ENCODE measurements around the gene MUC5AC. TPM values are rescaled to one million over a fixed set of nuclear protein-coding genes. Genes with fewer than 3 reads are reported as not detected.

MUC5AC gene
- total RNA-seq, 1 donor from 2014 or later: not detected

GRCh38 chr11:1193326-1194230, 35.8 kb downstream of the MUC5AC start:
- DNase-seq (ENCODE audit: low read depth): no peak
- no peak for TF ChIP-seq CTCF (conservative IDR thresholded peaks at IDR 0.05; ENCODE audit: low read depth, low read length)
- no peak overlapping the region for H3K4me3 ChIP-seq (ENCODE audit: low read depth, low read length)

GRCh38 chr11:1194231-1194976, 36.7 kb downstream of the MUC5AC start:
- H3K4me3 ChIP-seq (ENCODE audit: low read depth, low read length): no peak overlapping the region
- no peak for TF ChIP-seq CTCF (conservative IDR thresholded peaks at IDR 0.05; ENCODE audit: low read depth, low read length)
- no peak for DNase-seq (ENCODE audit: low read depth)

- H3K4me3 ChIP-seq (ENCODE audit: low read depth, low read length): no peak overlapping the region
- no peak for TF ChIP-seq CTCF (conservative IDR thresholded peaks at IDR 0.05; ENCODE audit: low read depth, low read length)
- no peak for DNase-seq (ENCODE audit: low read depth)
Observed at GRCh38 chr11:1194977-1195681, 37.4 kb downstream of the MUC5AC start.

- H3K4me3 ChIP-seq (ENCODE audit: low read depth, low read length): no peak overlapping the region
- TF ChIP-seq CTCF (conservative IDR thresholded peaks at IDR 0.05; ENCODE audit: low read depth, low read length): no peak
- no peak for DNase-seq (ENCODE audit: low read depth)
Observed at GRCh38 chr11:1195682-1196515, 38.1 kb downstream of the MUC5AC start.

GRCh38 chr11:1196516-1197391, 39.0 kb downstream of the MUC5AC start:
- H3K4me3 ChIP-seq (ENCODE audit: low read depth, low read length): no peak overlapping the region
- TF ChIP-seq CTCF (conservative IDR thresholded peaks at IDR 0.05; ENCODE audit: low read depth, low read length): no peak
- DNase-seq (ENCODE audit: low read depth): no peak
